MCF 10A (cell line): ENCODE results near the gene NSUN6. TPM values are rescaled to one million over a fixed set of nuclear protein-coding genes. Genes with fewer than 3 reads are reported as not detected.
A peak's percentile ranks its signal among the peaks of the same experiment; 100 is the strongest.

ENCODE experiments used
- BruUV-seq: library from RNA; stranded (reverse); fragments of 400-500 nt; replicated peaks from 2 replicates; lab custom pipeline; 2021; lab: Mats Ljungman, UMichigan
- CTCF ChIA-PET: fragments of 300-600 bp; sonication (Branson Sonifier 250); formaldehyde crosslinking; extraction: SDS; loops from one replicate; lab custom pipeline; 2021; ENCODE audit warnings: antibody characterized with exemption, inconsistent platforms; lab: Yijun Ruan, JAX
- POLR2A ChIA-PET: fragments of 300-600, 350-650 bp; sonication (Branson Sonifier 250); formaldehyde crosslinking; extraction: SDS; loops from one replicate; lab custom pipeline; 2020; ENCODE audit warnings: antibody characterized with exemption, inconsistent platforms; lab: Yijun Ruan, JAX
- DNase-seq: peaks from one replicate; pipeline ENCODE4 v3.0.0-alpha.2; 2018; ENCODE audit not compliant: unreplicated experiment
- H3K27ac Mint-ChIP-seq: one replicate; pipeline ENCODE4 v1.8.0; 2022; ENCODE audit warnings: mild to moderate bottlenecking, low read depth, mixed read lengths; ENCODE audit not compliant: unreplicated experiment
- H3K27me3 Mint-ChIP-seq: one replicate; pipeline ENCODE4 v1.8.0; 2022; ENCODE audit warnings: mixed read lengths; ENCODE audit not compliant: insufficient read depth, unreplicated experiment
- H3K36me3 Mint-ChIP-seq: one replicate; pipeline ENCODE4 v1.8.0; 2022; ENCODE audit warnings: mild to moderate bottlenecking, moderate library complexity, mixed read lengths; ENCODE audit not compliant: insufficient read depth, unreplicated experiment
- H3K4me1 Mint-ChIP-seq: one replicate; pipeline ENCODE4 v1.8.0; 2022; ENCODE audit warnings: mixed read lengths; ENCODE audit not compliant: insufficient read depth, unreplicated experiment
- H3K4me3 Mint-ChIP-seq: one replicate; pipeline ENCODE4 v1.8.0; 2022; ENCODE audit warnings: mild to moderate bottlenecking, moderate library complexity, mixed read lengths; ENCODE audit not compliant: unreplicated experiment
- H3K9me3 Mint-ChIP-seq: one replicate; pipeline ENCODE4 v1.8.0; 2022; ENCODE audit warnings: mixed read lengths; ENCODE audit not compliant: unreplicated experiment
- CTCF ChIP-seq: fragments of 200-600 bp; IDR thresholded peaks from one replicate; pipeline ENCODE4 v1.8.0; 2022; ENCODE audit warnings: antibody characterized with exemption, mild to moderate bottlenecking; ENCODE audit not compliant: unreplicated experiment
- intact Hi-C: fragments of 100-400 bp; cut with micrococcal nuclease; formaldehyde crosslinking; loops from 2 replicates; pipeline ENCODE4 v1.14.1; 2022
- total RNA-seq: library from RNA; stranded (reverse); gene quantifications from 2 replicates; pipeline ENCODE4 v1.2.3, GENCODE V29; 2022

The NSUN6 gene
- total RNA-seq, 1 experiment from 2014 or later, result 16.2 TPM

DNA sequence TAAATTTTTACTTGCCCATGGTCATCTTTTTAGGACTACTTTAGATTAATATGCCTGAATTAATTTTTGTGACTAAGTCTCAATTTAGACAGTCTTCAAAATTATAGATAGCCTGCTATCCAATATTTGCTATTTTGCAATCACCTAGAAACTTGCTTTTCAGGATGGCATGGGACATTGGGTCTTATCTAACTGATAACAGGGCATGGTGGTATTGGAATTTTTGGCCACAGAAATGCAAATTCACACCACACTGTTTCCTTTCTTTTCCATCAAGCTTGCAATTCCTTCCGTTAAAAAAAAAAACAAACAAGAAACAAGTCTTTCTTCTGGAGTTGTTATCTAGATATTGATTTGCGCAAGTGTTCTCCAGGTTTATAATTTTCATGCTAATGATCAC lies 16.6 kb upstream of the NSUN6 start:
- no peak for TF ChIP-seq CTCF
- no peak for DNase-seq
- peaks cover 37% of the 10 kb centered on the region for H3K36me3 Mint-ChIP-seq
- peaks cover 20% of the 10 kb centered on the region for H3K4me1 Mint-ChIP-seq
- no TSS peak for BruUV-seq
- POLR2A ChIA-PET, result interaction anchor here (1.0 to 3.9 kb wide), 4 partner anchors 8 to 18 kb away, joined by 4 to 25 read pairs (median 10); partner anchors contain the start of genes ARL5B and NSUN6
- CTCF ChIA-PET, result no interaction called here
- H3K27me3 Mint-ChIP-seq, result no peaks in the 10 kb centered on the region
- H3K4me3 Mint-ChIP-seq, result no peak overlapping the region
- intact Hi-C loops, result no loop called here
- H3K27ac Mint-ChIP-seq, result peak overlapping the region; percentile 44
- no peaks in the 10 kb centered on the region for H3K9me3 Mint-ChIP-seq

DNA sequence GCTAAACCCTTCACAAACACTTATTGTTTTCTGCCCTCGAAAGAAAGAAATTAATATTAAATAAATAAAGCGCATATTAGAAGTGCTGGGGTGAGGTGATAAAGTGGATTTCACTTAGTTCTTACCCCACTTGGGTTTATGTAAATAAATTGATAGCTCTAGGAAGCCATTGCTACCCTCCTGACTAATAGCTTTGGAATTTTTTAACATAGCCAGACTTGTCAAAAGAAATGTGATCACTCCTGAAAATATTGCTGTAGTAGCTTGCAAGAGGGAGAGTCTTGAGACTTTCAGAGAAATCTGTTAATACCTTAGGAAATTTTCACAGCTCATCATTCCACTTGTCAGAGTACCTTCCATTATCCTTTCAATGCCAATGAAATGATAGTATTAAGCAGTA lies 15.4 kb upstream of the NSUN6 start:
- peak overlapping the region; percentile 44 for H3K27ac Mint-ChIP-seq
- BruUV-seq, result no TSS peak
- peaks cover 27% of the 10 kb centered on the region for H3K4me1 Mint-ChIP-seq
- TF ChIP-seq CTCF, result no peak
- intact Hi-C loops, result no loop called here
- peaks cover 37% of the 10 kb centered on the region for H3K36me3 Mint-ChIP-seq
- POLR2A ChIA-PET, result interaction anchor here (0.7 to 3.9 kb wide), 8 partner anchors 8 to 1149 kb away, joined by 3 to 25 read pairs (median 8); partner anchors contain the start of genes ARL5B, NSUN6 and PLXDC2
- DNase-seq, result peak; percentile 64
- H3K27me3 Mint-ChIP-seq, result no peaks in the 10 kb centered on the region
- H3K9me3 Mint-ChIP-seq, result no peaks in the 10 kb centered on the region
- CTCF ChIA-PET, result interaction anchor here (0.5 to 1.1 kb wide), 4 partner anchors 8 to 55 kb away, joined by 3 to 4 read pairs (median 3); partner anchors contain the start of gene ARL5B
- H3K4me3 Mint-ChIP-seq, result peak overlapping the region; percentile 21

GRCh38 chr10:18665815-18666558 lies 14.6 kb upstream of the NSUN6 start:
- ChIA-PET CTCF (interaction anchor here (0.5 to 0.6 kb wide), 4 partner anchors 8 to 973 kb away, joined by 3 to 4 read pairs (median 3); no protein-coding TSS in a partner anchor), POLR2A (interaction anchor here (0.7 to 3.9 kb wide), 8 partner anchors 7 to 1150 kb away, joined by 3 to 25 read pairs (median 8); partner anchors contain the start of genes ARL5B, NSUN6 and PLXDC2)
- peak overlapping the region; percentile 16 for H3K4me3 Mint-ChIP-seq
- peaks cover 33% of the 10 kb centered on the region for H3K36me3 Mint-ChIP-seq
- no TSS peak for BruUV-seq
- no peaks in the 10 kb centered on the region for H3K9me3 Mint-ChIP-seq
- H3K27ac Mint-ChIP-seq, result peak overlapping the region; percentile 74
- peaks cover 32% of the 10 kb centered on the region for H3K4me1 Mint-ChIP-seq
- no peak for TF ChIP-seq CTCF
- no peak for DNase-seq
- intact Hi-C loops, result no loop called here
- H3K27me3 Mint-ChIP-seq, result no peaks in the 10 kb centered on the region

DNA sequence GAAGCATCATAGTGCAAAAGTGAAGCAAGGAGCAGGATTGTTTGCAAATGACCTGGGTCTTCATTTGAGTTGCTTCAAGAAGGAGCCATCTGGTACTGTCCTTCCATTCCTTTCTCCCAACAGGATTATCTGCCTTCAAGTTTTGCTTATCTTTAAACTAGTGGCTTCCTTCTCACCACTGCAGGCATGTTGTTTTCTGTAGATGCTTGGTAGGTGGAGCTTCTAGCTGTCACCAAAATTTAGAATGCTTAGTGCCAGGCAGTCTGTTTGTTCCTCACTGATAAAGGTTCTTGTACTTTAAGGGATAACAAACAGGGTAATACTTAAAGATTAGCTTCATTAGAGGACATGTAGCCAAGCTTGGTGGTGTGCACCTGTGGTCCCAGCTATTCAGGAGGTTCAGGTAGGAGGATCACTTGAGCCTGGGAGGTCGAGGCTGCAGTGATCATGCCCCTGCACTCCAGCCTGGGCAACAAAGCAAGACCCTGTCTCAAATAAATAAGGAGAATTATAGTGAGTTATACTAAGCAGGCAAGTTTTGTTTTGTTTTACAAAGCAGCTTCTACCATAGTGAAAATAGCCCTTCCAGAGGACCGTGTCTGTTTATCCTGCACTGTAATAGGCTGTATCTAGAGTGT lies 13.6 kb upstream of the NSUN6 start:
- H3K4me3 Mint-ChIP-seq, result no peak overlapping the region
- POLR2A ChIA-PET, result interaction anchor here (0.6 to 3.9 kb wide), 5 partner anchors 14 to 990 kb away, joined by 3 to 25 read pairs (median 3); partner anchors contain the start of gene NSUN6
- H3K36me3 Mint-ChIP-seq, result peaks cover 22% of the 10 kb centered on the region
- no peaks in the 10 kb centered on the region for H3K9me3 Mint-ChIP-seq
- H3K4me1 Mint-ChIP-seq, result peaks cover 32% of the 10 kb centered on the region
- H3K27ac Mint-ChIP-seq, result peak overlapping the region; percentile 74
- BruUV-seq, result no TSS peak
- TF ChIP-seq CTCF, result no peak
- no peaks in the 10 kb centered on the region for H3K27me3 Mint-ChIP-seq
- intact Hi-C loops, result no loop called here
- no peak for DNase-seq
- CTCF ChIA-PET, result interaction anchor here (0.6 kb wide), 2 partner anchors 37 to 974 kb away, joined by 3 read pairs; no protein-coding TSS in a partner anchor
